Fibroblast of lung (primary cell): Measurements from ENCODE around the gene GBP2. TPM values are rescaled to one million over a fixed set of nuclear protein-coding genes. Genes with fewer than 3 reads are reported as not detected.

Experiments
- DNase-seq, 2 donors: peaks; one replicate each; pipeline versions ENCODE4 v3.0.0 to v3.0.0-alpha.2; 2010; ENCODE audit warnings: low read depth in 2 of 2
- H2AFZ ChIP-seq: 2 replicates; pipeline ENCODE4 v1.5.1; 2012; ENCODE audit warnings: low read length, control low read depth, inconsistent platforms
- H3K27ac ChIP-seq: 2 replicates; pipeline ENCODE4 v1.5.1; 2011; ENCODE audit warnings: low read length, control low read depth; ENCODE audit not compliant: insufficient read depth
- H3K27me3 ChIP-seq: 2 replicates; pipeline ENCODE4 v1.5.1; 2011; ENCODE audit warnings: mild to moderate bottlenecking, low read length; ENCODE audit not compliant: control insufficient read depth, insufficient read depth
- H3K36me3 ChIP-seq: 2 replicates; pipeline ENCODE4 v1.5.1; 2011; ENCODE audit warnings: low read length; ENCODE audit not compliant: control insufficient read depth, insufficient read depth
- H3K4me1 ChIP-seq: 2 replicates; pipeline ENCODE4 v1.5.1; 2011; ENCODE audit warnings: low read length; ENCODE audit not compliant: control insufficient read depth, insufficient read depth; ENCODE audit errors: extremely low read depth
- H3K4me2 ChIP-seq: 2 replicates; pipeline ENCODE4 v1.5.1; 2011; ENCODE audit warnings: low read length, control low read depth; ENCODE audit not compliant: insufficient read depth; ENCODE audit errors: extremely low read depth
- H3K4me3 ChIP-seq, 4 experiments: fragments of 200-600 bp in 1 of 4; sonication (generic) in 1 of 4; replicated peaks in 1 of 4; 2 replicates each; pipeline ENCODE4 v1.5.1; 2011 to 2016; ENCODE audit warnings: low read length in 4 of 4, low read depth in 3 of 4, mild to moderate bottlenecking in 3 of 4, control low read depth in 2 of 4, inconsistent platforms in 1 of 4, mixed read lengths in 1 of 4; ENCODE audit not compliant: insufficient read depth in 1 of 4; ENCODE audit errors: control extremely low read depth in 1 of 4
- H3K79me2 ChIP-seq: 2 replicates; pipeline ENCODE4 v1.5.1; 2012; ENCODE audit warnings: mild to moderate bottlenecking, low read length, inconsistent platforms; ENCODE audit not compliant: control insufficient read depth, insufficient read depth
- H3K9ac ChIP-seq: 2 replicates; pipeline ENCODE4 v1.5.1; 2011; ENCODE audit warnings: mild to moderate bottlenecking, low read length, control low read depth; ENCODE audit not compliant: insufficient read depth
- H3K9me3 ChIP-seq: 2 replicates; pipeline ENCODE4 v1.5.1; 2012; ENCODE audit warnings: low read depth, low read length; ENCODE audit not compliant: control insufficient read depth, insufficient read depth
- H4K20me1 ChIP-seq: 2 replicates; pipeline ENCODE4 v1.5.1; 2011; ENCODE audit warnings: low read length; ENCODE audit not compliant: control insufficient read depth, insufficient read depth; ENCODE audit errors: extremely low read depth
- EZH2 ChIP-seq: IDR thresholded peaks from 2 replicates; pipeline ENCODE4 v1.5.1; 2012; ENCODE audit warnings: low read length, control low read depth, mild to moderate bottlenecking; ENCODE audit errors: missing control alignments
- polyA plus RNA-seq, 2 donors: library from polyadenylated mRNA; depleted of rRNA in 1 of 2; stranded (reverse) in 1 of 2; unstranded in 1 of 2; fragments of >200 nt; gene quantifications; 2 replicates each; pipeline ENCODE4 v1.2.1, GENCODE V29; 2011 to 2012; ENCODE audit warnings: missing spikeins in 1 of 2
- total RNA-seq: library from RNA; depleted of rRNA; stranded (reverse); fragments of >200 nt; gene quantifications from 2 replicates; pipeline ENCODE4 v1.2.1, GENCODE V29; 2014
- TF ChIP-seq, protein P1 (sequence below), 2 donors: IDR thresholded peaks in 1 of 2; conservative IDR thresholded peaks in 1 of 2; 1 replicate in 1 of 2; 2 replicates in 1 of 2; pipeline ENCODE4 v1.5.1; 2011 to 2012; ENCODE audit warnings: low read length in 2 of 2, control low read depth in 1 of 2, inconsistent platforms in 1 of 2, low read depth in 1 of 2, mild to moderate bottlenecking in 1 of 2

Gene GBP2
- total and polyA plus RNA-seq, 2 donors (not counting 1 experiment from before 2014, with no cell fraction given), result 50.6 to 70.7 TPM

DNA sequence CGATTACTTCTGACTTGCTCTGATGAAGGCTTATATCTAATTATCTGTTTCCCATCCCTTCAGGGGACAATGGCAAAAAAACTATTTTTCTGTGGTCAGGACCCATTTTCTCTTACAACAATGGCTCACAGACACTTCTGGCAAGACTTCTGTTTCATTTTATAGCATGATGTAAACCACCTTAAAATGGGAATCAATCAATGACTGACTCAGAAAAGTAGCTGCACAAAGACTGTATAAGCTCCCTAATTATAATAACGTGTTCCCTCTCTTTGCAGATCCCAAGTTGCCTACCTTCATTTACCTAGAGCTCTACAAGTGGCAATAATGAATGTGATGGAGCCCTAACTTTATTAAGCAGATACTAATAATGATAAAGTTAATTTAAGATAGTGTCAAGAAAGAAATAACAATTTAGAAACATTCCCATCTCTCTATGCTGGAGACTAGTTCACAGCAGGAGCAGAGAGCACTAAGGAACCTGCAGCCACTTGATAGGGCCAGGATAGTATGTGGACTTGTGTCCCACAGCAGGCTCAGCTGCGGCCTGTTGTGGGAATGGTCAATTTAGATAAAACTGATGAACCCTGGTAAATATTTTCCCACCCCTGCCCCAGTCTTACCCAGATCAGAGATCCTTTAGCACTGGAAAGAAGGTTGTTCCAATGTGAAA, 538 bp downstream of the GBP2 start:
- peak in 1 of 2 donors; percentile 14 for DNase-seq
- Histone ChIP-seq H2AFZ (peak overlapping the region; percentile 54), H3K9ac (no peak overlapping the region), H3K4me3 (peak overlapping the region; percentile 33 to 59 (median 50)), H3K27ac (no peak overlapping the region), H3K79me2 (no peaks in the 10 kb centered on the region), H3K27me3 (no peaks in the 10 kb centered on the region), H3K36me3 (no peaks in the 10 kb centered on the region), H3K4me2 (peak overlapping the region; percentile 89), H3K9me3 (no peaks in the 10 kb centered on the region), H4K20me1 (no peaks in the 10 kb centered on the region), H3K4me1 (peaks cover 6% of the 10 kb centered on the region)
- no peak for TF ChIP-seq EZH2
- TF ChIP-seq, protein P1, sequence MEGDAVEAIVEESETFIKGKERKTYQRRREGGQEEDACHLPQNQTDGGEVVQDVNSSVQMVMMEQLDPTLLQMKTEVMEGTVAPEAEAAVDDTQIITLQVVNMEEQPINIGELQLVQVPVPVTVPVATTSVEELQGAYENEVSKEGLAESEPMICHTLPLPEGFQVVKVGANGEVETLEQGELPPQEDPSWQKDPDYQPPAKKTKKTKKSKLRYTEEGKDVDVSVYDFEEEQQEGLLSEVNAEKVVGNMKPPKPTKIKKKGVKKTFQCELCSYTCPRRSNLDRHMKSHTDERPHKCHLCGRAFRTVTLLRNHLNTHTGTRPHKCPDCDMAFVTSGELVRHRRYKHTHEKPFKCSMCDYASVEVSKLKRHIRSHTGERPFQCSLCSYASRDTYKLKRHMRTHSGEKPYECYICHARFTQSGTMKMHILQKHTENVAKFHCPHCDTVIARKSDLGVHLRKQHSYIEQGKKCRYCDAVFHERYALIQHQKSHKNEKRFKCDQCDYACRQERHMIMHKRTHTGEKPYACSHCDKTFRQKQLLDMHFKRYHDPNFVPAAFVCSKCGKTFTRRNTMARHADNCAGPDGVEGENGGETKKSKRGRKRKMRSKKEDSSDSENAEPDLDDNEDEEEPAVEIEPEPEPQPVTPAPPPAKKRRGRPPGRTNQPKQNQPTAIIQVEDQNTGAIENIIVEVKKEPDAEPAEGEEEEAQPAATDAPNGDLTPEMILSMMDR (conservative IDR thresholded peaks at IDR 0.05 in 1 of 2, IDR thresholded peaks at IDR 0.05 in 1 of 2; ENCODE audit: low read depth in 1 of 2, low read length in 2 of 2), result no peak

DNA sequence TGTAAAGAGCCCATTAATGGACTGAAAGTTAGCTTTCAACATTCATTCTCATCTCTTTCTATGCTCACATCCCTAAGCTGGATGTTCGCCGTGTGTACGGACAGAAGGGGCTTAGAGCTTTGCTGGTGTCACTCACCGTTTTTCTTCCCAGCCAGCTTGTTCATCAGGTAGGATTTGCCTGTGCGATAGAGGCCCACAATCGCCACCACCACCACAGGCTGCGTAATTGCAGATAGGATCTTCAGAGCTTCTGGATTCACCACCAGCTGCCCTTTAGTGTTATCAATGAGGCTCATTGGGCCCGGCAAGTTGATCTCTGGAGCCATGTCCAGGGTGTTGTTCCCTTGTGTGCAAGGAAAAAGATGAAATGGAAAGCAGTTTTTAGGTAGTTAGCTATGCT, 4.3 kb downstream of the GBP2 start:
- H3K36me3 ChIP-seq, result peaks cover 2% of the 10 kb centered on the region

DNA sequence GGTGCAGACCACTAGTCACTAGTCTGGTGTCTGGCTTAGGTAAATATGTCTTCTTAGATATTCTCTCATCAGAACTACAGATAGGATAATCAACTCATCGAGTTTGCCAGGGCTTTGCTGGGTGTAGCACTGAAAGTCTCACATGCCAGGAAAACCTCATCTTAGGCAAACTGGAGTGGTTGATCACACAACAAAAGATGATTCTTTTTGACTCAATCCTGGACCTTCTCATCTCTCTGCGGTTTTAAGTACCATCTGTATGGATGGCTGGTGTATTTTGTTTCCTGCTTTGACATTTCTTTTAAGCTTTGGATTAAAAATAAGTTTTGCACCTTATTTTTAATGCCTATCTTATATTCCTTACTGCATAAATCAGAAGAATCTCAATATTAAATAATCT, 11.3 kb downstream of the GBP2 start:
- H3K79me2 ChIP-seq, result no peaks in the 10 kb centered on the region
- no peaks in the 10 kb centered on the region for H4K20me1 ChIP-seq
- H3K4me1 ChIP-seq, result no peaks in the 10 kb centered on the region
- no peak overlapping the region for H2AFZ ChIP-seq
- no peaks in the 10 kb centered on the region for H3K27me3 ChIP-seq
- TF ChIP-seq, protein P1 (conservative IDR thresholded peaks at IDR 0.05 in 1 of 2, IDR thresholded peaks at IDR 0.05 in 1 of 2; ENCODE audit: low read depth in 1 of 2, low read length in 2 of 2), result no peak
- no peak for TF ChIP-seq EZH2
- H3K9me3 ChIP-seq, result no peaks in the 10 kb centered on the region
- H3K4me2 ChIP-seq, result no peak overlapping the region
- H3K4me3 ChIP-seq, result no peak overlapping the region
- no peak overlapping the region for H3K9ac ChIP-seq
- H3K27ac ChIP-seq, result no peak overlapping the region
- H3K36me3 ChIP-seq, result peaks cover 2% of the 10 kb centered on the region
- DNase-seq, result no peak

More for the DNA sequence above, 4.3 kb downstream of the GBP2 start:
- Histone ChIP-seq H3K4me1 (peaks cover 6% of the 10 kb centered on the region), H3K9me3 (no peaks in the 10 kb centered on the region), H3K4me3 (no peak overlapping the region), H2AFZ (no peak overlapping the region), H3K4me2 (no peak overlapping the region), H3K79me2 (no peaks in the 10 kb centered on the region), H3K27ac (no peak overlapping the region), H3K27me3 (no peaks in the 10 kb centered on the region), H3K9ac (no peak overlapping the region), H4K20me1 (no peaks in the 10 kb centered on the region)
- DNase-seq, result no peak
- TF ChIP-seq, protein P1 (conservative IDR thresholded peaks at IDR 0.05 in 1 of 2, IDR thresholded peaks at IDR 0.05 in 1 of 2; ENCODE audit: low read depth in 1 of 2, low read length in 2 of 2), result no peak
- no peak for TF ChIP-seq EZH2
